MM.1S (cell line): ENCODE results near the gene CCDC154.

Experiments used
- DNase-seq: peaks from one replicate; pipeline ENCODE4 v3.0.0-alpha.2; 2015
- H2AFZ ChIP-seq: fragments of 300-600 bp; sonication (generic); 2 replicates; pipeline ENCODE4 v1.6.0; 2016; ENCODE audit warnings: antibody characterized with exemption, low read length
- H3F3A ChIP-seq: fragments of 300-600 bp; sonication (generic); 2 replicates; pipeline ENCODE4 v1.6.1; 2016; ENCODE audit warnings: mild to moderate bottlenecking, antibody characterized with exemption, low read length, moderate library complexity, mixed read lengths; ENCODE audit not compliant: insufficient read depth
- H3K27ac ChIP-seq: fragments of 300-600 bp; sonication (generic); 2 replicates; pipeline ENCODE4 v1.5.1; 2016; ENCODE audit warnings: mild to moderate bottlenecking, low read length
- H3K27me3 ChIP-seq: fragments of 300-600 bp; sonication (generic); replicated peaks from 2 replicates; pipeline ENCODE4 v1.6.0; 2016; ENCODE audit warnings: low read length; ENCODE audit not compliant: insufficient read depth
- H3K36me3 ChIP-seq: fragments of 300-600 bp; sonication (generic); replicated peaks from 2 replicates; pipeline ENCODE4 v1.6.1; 2016; ENCODE audit warnings: mild to moderate bottlenecking, low read length, mixed read lengths; ENCODE audit not compliant: insufficient read depth
- H3K4me1 ChIP-seq: fragments of 300-600 bp; sonication (generic); 2 replicates; pipeline ENCODE4 v1.6.1; 2016; ENCODE audit warnings: low read length, mixed read lengths
- H3K4me2 ChIP-seq: fragments of 300-600 bp; sonication (generic); 2 replicates; pipeline ENCODE4 v1.6.0; 2016; ENCODE audit warnings: low read depth, low read length
- H3K4me3 ChIP-seq: fragments of 300-600 bp; sonication (generic); 2 replicates; pipeline ENCODE4 v1.5.1; 2016; ENCODE audit warnings: low read length, mixed read lengths
- H3K79me2 ChIP-seq: fragments of 300-600 bp; sonication (generic); 2 replicates; pipeline ENCODE4 v1.6.1; 2016; ENCODE audit warnings: mixed run types, low read length, mixed read lengths
- H3K9ac ChIP-seq: fragments of 300-600 bp; sonication (generic); 2 replicates; pipeline ENCODE4 v1.6.1; 2016; ENCODE audit warnings: low read length, mixed read lengths
- H3K9me2 ChIP-seq: fragments of 300-600 bp; sonication (generic); replicated peaks from 2 replicates; pipeline ENCODE4 v1.6.1; 2016; ENCODE audit warnings: mild to moderate bottlenecking, low read length, mixed read lengths; ENCODE audit not compliant: insufficient read depth
- H3K9me3 ChIP-seq: fragments of 300-600 bp; sonication (generic); replicated peaks from 2 replicates; pipeline ENCODE4 v1.6.1; 2016; ENCODE audit warnings: mild to moderate bottlenecking, low read length, mixed read lengths; ENCODE audit not compliant: insufficient read depth
- H4K20me1 ChIP-seq: fragments of 300-600 bp; sonication (generic); 2 replicates; pipeline ENCODE4 v1.6.1; 2016; ENCODE audit warnings: mild to moderate bottlenecking, low read length, moderate library complexity, mixed read lengths; ENCODE audit not compliant: insufficient read depth
- CTCF ChIP-seq: fragments of 300-600 bp; sonication (generic); IDR thresholded peaks from 2 replicates; pipeline ENCODE4 v1.5.1; 2016; ENCODE audit warnings: antibody characterized with exemption, low read length, mixed read lengths
- EZH2 ChIP-seq: fragments of 300-600 bp; sonication (generic); optimal IDR thresholded peaks from 2 replicates; pipeline ENCODE3; 2017; ENCODE audit warnings: low read depth, mild to moderate bottlenecking, antibody characterized with exemption, low read length, mixed read lengths
- EZH2phosphoT487 ChIP-seq: fragments of 300-600 bp; sonication (generic); IDR thresholded peaks from 2 replicates; pipeline ENCODE4 v1.6.1; 2018; ENCODE audit warnings: antibody characterized with exemption, low read length

Gene CCDC154

GRCh38 chr16:1403733-1404132 is 40.6 kb downstream of the CCDC154 start:
- H3K27ac ChIP-seq: no peak overlapping the region
- H3K4me1 ChIP-seq: 0 out of 2 replicates have a peak, but pooled peaks cover 2% of the 10 kb centered on the region
- no peaks in the 10 kb centered on the region for H3F3A ChIP-seq
- DNase-seq: no peak
- H3K79me2 ChIP-seq: peaks cover 56% of the 10 kb centered on the region
- no peak overlapping the region for H2AFZ ChIP-seq
- H3K27me3 ChIP-seq: no peaks in the 10 kb centered on the region
- no peak overlapping the region for H3K9ac ChIP-seq
- no peak overlapping the region for H3K4me3 ChIP-seq
- TF ChIP-seq EZH2 (no peak), CTCF (no peak), EZH2phosphoT487 (no peak)
- H3K4me2 ChIP-seq: no peak overlapping the region
- no peaks in the 10 kb centered on the region for H3K9me3 ChIP-seq
- H3K9me2 ChIP-seq: no peaks in the 10 kb centered on the region
- H3K36me3 ChIP-seq: peaks cover 6% of the 10 kb centered on the region; the same call in 1 of the 2 replicates
- H4K20me1 ChIP-seq: peaks cover 6% of the 10 kb centered on the region

GRCh38 chr16:1403036-1403435 is 41.3 kb downstream of the CCDC154 start:
- Histone ChIP-seq H3K79me2 (peaks cover 49% of the 10 kb centered on the region), H3K9ac (no peak overlapping the region), H3K4me2 (no peak overlapping the region), H3K9me3 (no peaks in the 10 kb centered on the region), H4K20me1 (peaks cover 6% of the 10 kb centered on the region), H3K36me3 (peaks cover 6% of the 10 kb centered on the region; the same call in 1 of the 2 replicates), H2AFZ (no peak overlapping the region), H3F3A (no peaks in the 10 kb centered on the region), H3K4me3 (no peak overlapping the region), H3K4me1 (no peaks in the 10 kb centered on the region), H3K27me3 (no peaks in the 10 kb centered on the region), H3K9me2 (no peaks in the 10 kb centered on the region), H3K27ac (no peak overlapping the region)
- DNase-seq: no peak
- TF ChIP-seq CTCF (no peak), EZH2phosphoT487 (no peak), EZH2 (no peak)

GRCh38 chr16:1401758-1402154 is 42.6 kb downstream of the CCDC154 start:
- H3K9me3 ChIP-seq: no peaks in the 10 kb centered on the region
- peaks cover 6% of the 10 kb centered on the region; the same call in 1 of the 2 replicates for H3K36me3 ChIP-seq
- H3K9me2 ChIP-seq: no peaks in the 10 kb centered on the region
- DNase-seq: no peak
- no peaks in the 10 kb centered on the region for H4K20me1 ChIP-seq
- H3K27ac ChIP-seq: no peak overlapping the region
- no peak overlapping the region for H3K4me2 ChIP-seq
- no peaks in the 10 kb centered on the region for H3K27me3 ChIP-seq
- TF ChIP-seq EZH2: no peak
- TF ChIP-seq CTCF: no peak
- TF ChIP-seq EZH2phosphoT487: no peak
- no peak overlapping the region for H2AFZ ChIP-seq
- H3F3A ChIP-seq: no peaks in the 10 kb centered on the region
- H3K4me3 ChIP-seq: no peak overlapping the region
- H3K79me2 ChIP-seq: peaks cover 38% of the 10 kb centered on the region
- no peak overlapping the region for H3K9ac ChIP-seq
- no peaks in the 10 kb centered on the region for H3K4me1 ChIP-seq
